HG03095 (cell line): ENCODE results near the gene RAC2.

ENCODE experiments used
- ATAC-seq: cut with Tn5 transposase; IDR thresholded peaks from one replicate; pipeline ENCODE4 v1.9.1; 2021; ENCODE audit warnings: moderate library complexity; ENCODE audit not compliant: unreplicated experiment

RAC2 gene

DNA sequence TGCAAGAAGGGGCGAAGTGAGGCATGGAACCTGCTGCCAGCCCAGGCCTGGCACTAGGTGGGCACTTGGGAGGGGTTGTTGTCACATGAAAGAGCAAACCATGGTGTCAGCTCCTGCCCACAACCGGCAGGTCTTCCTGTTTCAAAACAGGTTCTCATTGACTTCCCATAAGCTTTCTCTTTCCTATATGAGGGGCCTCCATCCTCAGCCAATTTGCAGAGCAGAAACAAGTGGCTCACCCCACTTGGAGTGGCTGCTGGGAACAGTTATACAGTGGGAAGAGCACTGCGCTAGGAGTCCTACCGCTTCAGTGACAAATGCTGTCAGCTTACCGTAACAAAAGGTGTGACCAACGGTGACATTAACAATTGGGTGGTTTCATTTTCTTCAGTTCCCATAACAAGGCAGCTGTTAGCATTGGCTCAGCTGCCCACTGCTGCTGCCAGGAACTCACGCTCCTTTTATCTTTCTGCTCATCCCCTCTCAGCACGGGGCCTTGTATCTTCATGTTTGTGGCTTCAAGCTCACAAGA lies 21.6 kb downstream of the RAC2 start:
- ATAC-seq = no peak

DNA sequence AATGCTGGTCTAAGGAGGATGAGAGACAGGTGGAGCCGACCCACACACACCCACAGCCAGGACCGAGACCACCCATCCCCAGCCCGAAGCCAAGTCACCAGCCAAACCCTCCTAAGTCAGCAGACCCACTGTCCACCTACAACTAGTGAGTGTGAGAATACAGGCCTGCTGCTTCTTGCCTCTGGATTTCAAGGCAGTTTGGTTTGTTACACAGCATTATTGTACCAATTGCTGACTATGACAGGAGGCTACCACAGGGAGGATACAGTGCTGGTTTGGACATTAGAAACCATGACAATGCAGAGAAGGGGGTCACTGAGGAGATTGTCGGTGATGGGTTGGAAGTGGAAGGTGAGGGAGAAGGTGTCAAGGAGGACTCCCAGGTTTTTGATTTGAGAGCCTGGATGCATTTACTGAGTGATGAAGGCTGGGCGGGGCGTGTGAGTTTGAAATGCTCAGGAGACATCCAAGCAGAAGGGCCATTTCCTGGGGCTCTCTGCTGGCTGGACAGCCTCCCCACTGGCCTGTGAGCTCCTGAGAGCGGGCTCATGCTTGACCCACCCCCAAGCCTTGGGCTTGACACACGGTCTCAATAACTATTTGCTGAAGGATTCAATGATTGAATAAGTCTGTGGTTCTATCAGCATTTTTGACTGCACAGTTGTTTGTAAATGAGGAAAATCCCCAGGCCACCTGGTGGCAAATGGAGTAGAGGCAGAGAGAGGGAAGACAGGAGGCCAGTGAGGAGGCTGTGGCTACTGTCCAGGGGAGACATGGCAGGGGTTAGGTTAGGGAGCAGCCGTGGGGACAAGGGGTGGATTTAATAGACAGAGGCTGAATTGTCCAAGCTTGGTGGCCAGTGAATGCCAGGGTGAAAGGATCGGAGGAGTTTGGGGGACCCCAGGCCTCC lies 22.4 kb downstream of the RAC2 start:
- no peak for ATAC-seq

DNA sequence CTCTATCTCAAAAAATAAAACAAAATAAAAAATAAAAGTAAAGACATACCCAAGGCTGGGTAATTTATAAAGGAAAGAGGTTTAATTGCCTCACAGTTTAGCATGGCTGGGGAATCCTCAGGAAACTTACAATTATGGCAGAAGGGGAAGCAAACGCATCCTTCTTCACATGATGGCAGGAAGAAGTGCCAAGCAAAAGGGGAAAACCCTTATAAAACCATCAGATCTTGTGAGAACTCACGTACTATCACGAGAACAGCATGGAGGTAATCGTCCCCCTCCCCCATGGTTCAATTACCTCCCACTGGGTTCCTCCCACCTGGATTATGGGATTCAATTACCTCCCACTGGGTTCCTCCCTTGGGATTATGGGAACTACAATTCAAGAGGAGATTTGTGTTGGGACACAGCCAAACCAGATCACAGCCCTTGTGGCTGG lies 23.5 kb downstream of the RAC2 start:
- no peak for ATAC-seq

DNA sequence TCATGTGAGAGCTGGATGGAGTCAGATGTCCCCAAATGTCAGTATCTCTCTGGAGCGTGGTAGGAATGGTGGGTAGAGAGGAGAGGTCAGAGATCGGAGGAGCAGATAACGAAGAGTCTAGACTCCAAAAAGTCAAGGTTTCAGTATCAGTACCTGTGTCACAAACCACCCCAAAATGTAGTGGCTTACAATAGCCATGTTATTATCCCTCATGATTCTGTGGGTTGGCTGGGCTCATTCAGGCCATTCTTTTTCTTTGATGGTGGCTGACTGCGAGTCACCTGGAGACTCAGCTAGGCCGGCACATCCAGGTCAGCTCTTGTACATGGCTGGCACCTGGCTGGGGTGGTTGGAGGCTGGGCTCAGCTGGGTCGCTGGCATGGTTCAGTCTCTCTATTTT lies 24.5 kb downstream of the RAC2 start:
- ATAC-seq = peak; percentile 14

DNA sequence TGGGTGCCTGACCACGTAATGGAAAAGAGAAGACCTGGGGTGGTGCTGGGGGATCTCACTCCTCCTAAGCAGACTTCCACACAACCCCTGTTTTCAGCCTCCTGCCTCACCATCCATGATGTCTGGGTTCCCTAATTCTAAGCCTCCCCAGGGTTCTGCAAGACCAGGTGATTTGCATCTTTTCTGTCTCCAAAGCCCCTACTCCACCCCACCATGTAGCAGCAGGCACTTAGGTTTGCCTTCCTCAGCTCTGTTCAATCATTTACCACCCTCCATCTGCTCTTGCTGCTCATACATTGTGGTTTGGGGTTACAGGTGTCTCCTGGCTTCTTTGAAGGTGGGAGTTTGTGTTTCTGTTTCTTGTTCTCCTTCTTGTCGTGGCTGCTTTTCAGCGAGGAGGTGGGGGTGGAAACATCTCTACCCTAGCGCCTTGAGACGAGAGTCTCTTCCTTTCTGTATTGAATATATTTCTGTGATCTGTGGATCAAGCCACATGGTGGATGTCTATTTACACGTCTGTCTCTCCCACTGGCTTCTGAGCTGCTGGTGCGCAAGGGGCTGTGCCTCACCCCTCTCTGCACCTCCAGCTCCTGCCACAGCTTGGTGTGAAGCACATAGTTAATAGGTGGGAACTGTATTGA lies 25.2 kb downstream of the RAC2 start:
- ATAC-seq = peak; percentile 55

DNA sequence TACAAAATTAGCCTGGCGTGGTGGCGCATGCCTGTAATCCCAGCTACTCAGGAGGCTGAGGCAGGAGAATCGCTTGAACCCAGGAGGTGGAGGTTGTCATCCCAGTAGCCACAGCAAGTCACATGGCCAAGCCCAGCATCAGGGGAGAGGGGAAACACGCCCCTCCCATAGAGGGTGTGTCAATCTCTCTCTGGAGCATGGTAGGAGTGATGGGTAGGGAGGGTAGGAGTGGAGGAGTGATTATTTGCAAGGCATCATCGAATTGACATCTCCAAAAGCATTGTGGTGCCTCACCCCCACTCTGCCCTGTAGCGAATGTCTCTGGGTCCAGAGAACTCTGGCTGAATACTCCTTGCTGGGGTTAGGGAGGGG lies 25.7 kb downstream of the RAC2 start:
- no peak for ATAC-seq

DNA sequence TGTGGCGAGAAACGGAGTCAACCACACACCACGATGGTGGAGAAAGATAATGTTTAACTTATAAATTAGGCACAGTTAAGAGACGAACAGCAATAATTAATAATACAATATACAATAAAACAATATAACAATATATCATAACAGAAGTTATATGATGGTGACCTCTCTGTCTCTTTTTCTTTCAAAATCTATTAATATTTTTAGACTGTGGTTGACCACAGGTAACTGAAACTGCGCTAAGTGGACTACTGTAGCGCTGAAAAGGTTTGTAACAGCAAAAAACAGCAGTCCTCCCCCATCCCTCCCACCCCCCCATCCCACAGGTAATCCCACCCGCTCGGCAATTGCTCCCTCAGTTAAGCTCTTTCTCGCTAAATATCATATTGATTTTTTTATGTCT lies 28.2 kb downstream of the RAC2 start:
- no peak for ATAC-seq

DNA sequence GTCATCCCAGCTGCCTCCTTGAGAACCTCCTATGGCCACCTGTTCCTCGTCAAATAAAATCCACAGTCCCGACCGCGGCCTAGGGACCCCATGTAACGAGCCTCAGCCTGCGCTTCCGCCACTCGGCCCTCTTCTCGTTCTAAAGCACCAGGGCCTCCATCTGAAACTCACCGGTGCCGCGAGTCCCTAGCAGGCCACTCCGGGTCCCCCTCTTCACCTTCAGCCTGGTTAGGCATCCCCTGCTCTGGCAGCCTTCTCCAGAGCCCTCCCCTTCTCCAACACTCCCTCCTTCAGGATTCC lies 29.4 kb downstream of the RAC2 start:
- no peak for ATAC-seq

DNA sequence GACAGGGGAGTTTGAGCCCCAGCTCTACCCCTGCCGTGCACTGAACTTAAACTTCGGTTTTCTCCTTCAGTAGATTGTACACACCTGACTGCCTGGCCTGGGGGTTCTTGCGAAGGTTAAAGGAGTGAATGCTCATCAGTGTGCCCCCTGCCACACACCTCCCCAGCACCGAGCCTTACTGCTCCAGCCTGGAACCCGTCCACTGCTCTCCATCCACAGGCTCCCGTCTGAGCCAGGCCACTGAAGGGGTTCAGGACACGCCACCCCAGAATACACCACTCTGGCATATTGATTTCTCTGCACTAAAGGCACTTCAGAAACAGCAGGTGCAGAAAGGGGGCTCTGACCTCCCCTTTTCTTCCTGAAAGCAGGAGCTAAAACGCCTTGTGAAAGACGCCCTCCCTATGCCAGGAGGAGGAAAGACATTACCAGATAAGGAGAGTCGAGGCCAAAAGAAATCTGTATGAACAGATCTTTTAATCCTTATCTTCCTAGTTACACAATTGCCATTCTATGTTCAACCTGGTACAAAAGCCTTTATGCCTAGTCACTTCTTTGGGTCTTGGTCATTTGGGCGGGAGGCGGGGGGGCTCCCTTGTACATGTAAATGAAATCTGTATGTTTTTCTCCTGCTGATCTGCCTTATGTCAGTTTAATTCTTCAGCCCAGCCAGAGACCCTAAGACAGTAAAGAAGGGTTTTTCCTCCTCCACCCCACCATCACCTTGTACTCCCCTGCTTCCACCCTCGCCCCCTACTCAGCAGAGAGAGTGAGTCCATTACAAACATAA lies 29.9 kb downstream of the RAC2 start:
- ATAC-seq = no peak

DNA sequence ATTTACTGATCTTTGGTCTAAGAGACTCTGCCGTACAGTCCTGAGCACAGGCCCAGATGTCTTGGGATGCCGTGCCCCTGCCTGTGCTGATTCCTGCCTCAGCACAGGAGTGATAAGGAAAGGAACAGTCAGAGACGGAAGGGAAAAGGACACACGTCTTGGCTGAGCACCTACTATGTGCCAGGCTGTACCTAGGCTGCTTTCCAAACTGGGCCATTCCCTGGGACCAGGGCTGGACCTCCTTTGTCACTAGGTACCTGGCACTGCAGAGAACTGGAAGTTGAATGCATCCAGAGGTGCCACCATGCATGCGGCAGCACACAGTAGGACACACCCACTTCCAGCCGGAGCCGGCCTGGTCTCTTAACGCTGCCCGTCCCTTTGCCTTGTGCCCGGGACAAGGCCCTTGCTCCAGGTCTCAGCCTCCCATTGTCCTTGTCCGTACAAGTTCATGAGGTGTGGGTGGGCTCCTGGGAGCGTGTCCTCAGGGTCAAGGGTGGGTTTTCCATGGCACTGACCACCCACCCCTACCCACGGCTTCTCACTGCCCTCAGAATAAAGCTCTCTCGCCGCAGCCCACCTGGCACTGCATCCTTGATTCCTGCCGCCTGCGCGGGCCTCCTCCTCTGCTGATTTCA lies 30.7 kb downstream of the RAC2 start:
- no peak for ATAC-seq

DNA sequence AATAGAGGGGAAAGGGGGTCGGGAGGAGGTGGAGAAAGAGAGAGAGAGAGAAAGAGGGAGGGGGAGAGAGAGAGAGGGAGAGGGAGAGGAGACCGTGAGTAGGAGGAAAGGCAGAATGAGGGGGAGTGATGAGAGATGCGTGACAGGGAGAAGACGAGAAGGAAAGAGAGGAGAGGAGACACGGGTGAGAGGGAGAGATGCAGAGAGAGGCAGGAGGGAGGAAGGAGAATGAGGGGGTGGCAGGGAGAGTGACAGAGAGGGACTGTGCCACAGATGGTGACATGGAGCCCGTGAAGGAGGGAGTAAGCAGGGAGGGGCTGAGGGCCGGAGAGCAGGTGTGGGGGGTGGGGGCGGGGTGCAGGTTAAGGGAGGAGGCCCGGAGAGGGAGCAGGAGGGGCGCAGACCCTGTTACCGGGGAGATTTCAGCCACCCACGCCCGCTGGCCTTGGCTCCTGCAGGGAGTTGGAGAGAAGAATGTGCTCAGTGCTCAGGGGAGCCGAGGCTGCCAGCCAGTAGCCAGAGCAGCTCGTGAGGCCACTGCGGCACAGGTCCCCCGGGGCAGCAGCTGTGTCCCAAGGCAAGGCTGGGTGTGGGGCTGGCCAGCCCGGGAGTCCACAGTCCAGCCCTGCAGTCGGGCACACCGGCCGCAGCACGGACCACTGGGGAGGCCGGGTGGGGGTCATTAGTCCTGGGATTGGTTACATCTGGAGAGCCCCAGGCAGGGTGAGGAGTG lies 31.7 kb downstream of the RAC2 start, which contains the start of gene SSTR3:
Gene SSTR3, minus strand, starts transcription at position 304 of the 733 bp plus-strand sequence. CDS start 4,674 bp downstream, outside the sequence.
- ATAC-seq = no peak

DNA sequence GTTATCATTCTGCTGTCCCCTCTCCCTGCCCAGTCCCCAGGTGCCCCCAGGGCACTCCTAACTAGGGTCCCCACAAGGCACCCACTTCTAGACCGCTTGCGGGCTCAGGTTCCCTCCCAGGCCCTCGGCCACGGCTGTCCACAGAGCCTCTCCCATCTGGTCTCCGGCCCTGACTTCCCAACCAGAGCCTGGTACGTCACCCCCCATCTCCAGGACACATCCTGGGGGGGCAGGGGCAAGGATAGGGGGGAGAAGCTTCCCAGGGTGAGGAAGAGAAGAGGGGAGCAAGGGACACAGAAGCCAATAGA lies 32.2 kb downstream of the RAC2 start:
- no peak for ATAC-seq

DNA sequence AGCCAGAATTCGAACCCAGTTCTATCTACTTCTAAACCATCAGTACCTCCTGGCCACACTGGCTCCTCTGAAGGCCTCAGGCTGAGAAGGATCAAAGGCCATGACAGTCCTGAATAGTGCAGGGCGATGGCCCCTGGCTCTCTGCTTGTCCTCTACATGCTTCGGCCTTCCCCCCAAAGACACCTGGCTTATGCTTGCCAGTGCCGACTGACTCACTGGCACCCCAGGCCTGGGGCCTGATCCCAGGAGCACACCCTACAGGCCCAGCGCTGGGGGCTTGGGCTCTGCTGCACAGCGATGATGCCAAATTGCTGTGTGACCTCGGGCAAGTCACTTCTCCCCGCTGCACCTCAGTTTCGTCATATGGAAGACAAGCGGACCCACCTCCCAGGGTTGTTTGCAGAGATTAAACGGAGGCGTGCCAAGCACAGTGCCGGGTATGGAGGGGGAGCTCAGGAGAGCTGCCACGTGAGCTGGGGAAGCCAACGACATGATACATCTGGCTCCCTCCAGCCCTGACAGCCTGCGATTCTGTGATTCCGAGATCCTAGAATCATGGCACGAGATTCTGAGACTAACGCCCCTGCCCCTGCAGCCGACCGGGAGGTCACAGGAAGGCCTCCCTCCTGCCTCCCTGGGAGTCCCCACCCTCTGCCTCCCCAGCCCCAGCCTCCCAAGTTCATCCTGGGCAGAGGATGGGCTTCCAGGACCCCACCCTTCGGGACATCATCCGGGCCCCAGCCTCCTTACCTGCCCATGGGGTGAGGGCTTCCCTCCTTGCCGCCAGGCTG lies 32.8 kb downstream of the RAC2 start:
- no peak for ATAC-seq

DNA sequence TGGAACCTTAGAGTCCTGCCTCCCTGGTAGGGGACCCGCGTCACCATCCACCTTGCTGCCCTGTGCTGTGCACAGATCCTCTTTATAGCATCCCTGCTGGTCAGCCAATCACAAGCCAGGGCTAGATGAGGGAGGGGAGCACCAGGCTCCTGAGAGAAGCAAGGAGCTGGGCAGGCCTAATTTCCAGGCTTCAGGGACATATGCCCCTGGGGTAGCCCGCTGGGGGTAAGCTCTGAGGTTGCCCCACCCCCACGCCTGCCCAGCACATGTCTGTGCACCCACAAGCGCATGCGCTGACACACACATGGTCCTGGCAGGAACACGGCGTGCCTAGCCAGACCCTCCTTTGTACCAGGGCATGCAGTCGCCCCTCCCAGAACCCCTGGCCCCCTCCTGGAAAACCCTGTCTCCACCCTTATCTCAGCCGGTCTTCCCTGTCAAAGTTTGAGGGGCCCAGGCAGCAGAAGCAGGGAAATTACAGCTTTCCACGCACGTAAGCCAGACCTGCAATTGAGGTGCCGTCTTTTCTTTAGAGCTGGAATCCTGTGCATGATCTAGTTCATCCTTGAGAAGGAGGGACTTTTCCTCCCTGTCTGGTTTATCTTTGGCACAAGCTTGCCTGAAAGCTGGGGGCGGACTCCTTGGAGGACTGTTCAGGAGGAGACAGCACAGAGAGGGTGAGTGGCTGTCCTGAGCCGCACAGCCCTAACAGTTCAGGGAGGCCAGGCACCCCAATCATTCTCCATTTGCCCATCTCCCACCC lies 33.8 kb downstream of the RAC2 start:
- ATAC-seq = no peak

DNA sequence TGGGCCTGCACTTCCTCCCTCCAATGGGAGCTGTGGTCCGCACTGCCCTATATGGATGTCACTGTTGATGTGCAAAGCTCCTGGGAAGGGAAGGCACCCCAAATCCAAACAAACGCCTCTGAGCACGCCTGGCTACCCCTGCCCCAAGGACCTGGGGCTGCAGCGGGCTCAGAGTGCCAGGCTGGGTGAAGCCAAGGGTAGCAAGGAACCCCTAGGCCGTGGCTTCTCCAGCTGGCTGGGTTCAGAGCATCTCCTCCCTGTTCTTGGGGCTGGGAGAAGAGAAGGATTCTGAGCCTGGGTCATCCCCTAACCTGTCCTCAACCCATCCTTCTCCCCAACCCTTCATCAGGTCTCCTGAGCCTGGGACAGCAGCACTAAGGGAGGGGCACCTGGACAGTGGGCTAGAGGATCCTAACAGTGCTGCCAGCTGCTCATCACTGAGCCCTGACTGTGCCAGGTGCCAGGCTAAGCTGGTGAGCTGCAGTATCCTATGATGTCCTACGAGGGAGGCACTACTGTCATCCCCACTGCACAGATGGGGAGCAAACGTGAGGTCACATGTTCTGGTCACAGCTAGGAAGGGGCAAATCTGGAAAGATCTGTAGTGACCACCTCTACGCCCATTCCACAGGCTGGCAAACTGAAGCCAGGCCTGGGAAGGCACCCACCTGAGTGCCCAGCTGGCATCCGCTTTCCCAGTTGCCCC lies 34.8 kb downstream of the RAC2 start:
- no peak for ATAC-seq

DNA sequence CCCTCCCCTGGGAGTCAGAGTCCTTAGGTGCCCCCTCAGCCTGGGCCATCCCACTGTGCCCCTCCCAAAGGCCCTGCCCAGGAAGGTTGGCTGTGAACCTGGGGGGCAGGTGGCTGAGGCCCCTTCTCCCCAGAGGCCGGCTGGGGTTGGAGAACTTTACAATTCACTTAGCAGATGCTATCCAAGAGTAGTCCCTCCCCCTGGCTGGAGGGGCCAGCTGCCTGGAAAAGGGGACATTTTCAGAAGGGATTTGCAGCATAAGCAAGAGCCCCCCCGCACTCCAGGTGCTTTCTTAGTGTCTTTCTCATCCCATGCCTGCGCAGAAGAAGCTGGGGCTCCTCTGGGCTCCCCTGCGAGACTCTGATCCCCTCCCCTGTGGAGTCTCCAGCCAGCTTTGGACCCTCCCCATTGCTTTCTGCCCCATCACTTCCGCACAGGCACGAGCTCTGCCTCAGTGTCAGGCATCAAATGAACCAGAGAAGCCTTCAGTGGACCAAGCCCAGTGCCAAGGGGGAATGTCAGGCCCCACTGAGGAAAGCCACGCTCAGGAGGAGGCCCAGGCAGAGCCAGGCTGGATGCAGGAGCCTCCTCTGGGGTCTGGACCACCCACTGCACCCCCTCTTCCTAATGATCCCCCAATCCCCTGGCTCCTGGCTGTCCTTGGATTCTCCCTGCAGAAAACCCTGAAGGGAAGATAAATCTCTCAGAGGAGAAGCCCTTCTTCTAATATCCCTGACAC lies 35.5 kb downstream of the RAC2 start:
- no peak for ATAC-seq

DNA sequence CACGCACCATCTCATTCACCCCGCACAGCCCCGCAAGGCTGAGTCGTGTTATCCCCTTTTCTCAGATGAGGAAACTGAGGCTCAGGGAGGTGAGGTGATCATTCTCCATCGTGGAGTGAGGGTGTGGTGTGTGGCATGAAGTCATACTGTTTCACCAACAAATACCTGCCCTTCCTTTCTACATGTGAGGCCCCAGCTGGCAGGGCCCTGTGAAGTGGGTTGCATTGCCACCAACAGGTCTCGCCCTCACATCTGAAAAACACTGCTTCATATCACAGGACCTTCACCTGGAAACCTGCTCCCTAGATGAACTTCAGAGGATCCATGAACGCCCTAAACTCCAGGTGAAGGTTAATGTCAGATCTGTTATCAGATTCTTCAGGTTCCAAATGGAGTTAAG lies 36.1 kb downstream of the RAC2 start:
- no peak for ATAC-seq
